ENCODE measurements around the gene TMPRSS7.

DNA sequence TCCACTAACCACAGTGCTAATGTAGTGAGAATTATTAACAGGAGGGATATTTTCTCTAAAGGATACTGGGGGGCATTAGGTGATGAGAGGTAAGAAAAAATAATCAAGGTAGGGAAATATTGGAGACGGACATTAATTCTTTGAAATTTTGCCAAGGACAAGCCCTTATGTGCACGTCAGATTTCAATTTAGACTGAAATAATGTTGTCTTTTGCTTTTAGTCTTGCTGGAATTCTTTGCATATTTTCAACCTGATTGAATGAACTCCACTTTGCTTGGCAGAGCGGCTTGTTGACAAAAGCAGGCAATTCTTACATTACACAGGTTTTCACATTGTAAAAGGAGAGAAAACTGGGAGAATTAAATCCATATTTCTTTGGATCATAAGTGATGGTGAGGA lies 26.6 kb downstream of the TMPRSS7 start:
- TF ChIP-seq POLR2A (IDR thresholded peaks at IDR 0.05) = no peak
- TF ChIP-seq, protein P1, sequence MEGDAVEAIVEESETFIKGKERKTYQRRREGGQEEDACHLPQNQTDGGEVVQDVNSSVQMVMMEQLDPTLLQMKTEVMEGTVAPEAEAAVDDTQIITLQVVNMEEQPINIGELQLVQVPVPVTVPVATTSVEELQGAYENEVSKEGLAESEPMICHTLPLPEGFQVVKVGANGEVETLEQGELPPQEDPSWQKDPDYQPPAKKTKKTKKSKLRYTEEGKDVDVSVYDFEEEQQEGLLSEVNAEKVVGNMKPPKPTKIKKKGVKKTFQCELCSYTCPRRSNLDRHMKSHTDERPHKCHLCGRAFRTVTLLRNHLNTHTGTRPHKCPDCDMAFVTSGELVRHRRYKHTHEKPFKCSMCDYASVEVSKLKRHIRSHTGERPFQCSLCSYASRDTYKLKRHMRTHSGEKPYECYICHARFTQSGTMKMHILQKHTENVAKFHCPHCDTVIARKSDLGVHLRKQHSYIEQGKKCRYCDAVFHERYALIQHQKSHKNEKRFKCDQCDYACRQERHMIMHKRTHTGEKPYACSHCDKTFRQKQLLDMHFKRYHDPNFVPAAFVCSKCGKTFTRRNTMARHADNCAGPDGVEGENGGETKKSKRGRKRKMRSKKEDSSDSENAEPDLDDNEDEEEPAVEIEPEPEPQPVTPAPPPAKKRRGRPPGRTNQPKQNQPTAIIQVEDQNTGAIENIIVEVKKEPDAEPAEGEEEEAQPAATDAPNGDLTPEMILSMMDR (IDR thresholded peaks at IDR 0.05 in 4 of 5, conservative IDR thresholded peaks at IDR 0.05 in 1 of 5) = no peak

Measured in gastrocnemius medialis (tissue), 4 donors.